HG03045 (cell line): Measurements from ENCODE around the gene DCLRE1A.

Experiments used
- ATAC-seq: cut with Tn5 transposase; IDR thresholded peaks from one replicate; pipeline ENCODE4 v1.9.1; 2021; ENCODE audit warnings: mild to moderate bottlenecking, moderate library complexity; ENCODE audit not compliant: unreplicated experiment

The DCLRE1A gene

DNA sequence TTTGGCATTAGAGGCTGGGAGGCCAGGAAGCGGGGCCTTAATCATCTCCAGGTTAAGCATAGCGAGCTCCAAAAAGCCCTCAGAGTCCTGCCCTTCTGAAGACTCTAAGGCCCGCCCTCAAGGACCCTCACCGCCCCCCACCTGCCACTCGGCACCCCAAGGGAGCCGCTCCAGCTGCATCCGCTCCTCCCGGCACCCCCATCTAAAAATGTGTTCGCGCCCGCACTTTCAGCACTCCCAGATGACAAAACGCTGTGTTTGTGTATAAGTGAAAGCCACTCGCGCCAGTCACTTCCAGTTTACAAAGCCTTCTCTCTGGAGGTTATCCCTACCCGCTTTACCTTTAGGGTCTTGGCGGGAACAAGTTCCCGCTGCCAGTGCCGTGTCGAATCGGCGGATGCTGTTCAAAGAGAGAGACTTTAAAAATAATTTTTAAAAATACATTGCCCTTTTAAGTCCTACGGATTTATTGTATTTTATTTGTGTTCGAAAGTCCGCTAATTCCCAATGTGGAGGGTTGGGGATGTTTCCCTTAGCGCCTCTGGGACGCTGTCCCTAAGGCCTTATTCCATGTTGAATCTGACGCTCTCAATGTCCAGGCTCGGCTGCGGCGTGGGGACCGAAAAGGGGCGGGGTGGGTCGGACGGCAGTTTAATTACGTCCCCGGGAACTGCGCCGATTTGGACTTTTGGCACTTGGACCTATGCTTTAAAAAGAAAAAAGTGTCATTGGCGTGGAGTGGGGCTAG, at the start of gene DCLRE1A, which contains the start of gene NHLRC2:
DCLRE1A (minus strand) TSS at position 70 of the 748 bp plus-strand sequence. CDS start 900 bp downstream, outside the sequence.
NHLRC2 (plus strand) TSS at position 649 of the 748 bp plus-strand sequence. CDS start 212 bp downstream, outside the sequence.
- peak; percentile 63 for ATAC-seq

GRCh38 chr10:113899952-113900598, 46.2 kb upstream of the DCLRE1A start:
- no peak for ATAC-seq

- ATAC-seq: no peak
Measured at GRCh38 chr10:113897693-113898618, 44.1 kb upstream of the DCLRE1A start.

GRCh38 chr10:113895018-113895417, 41.1 kb upstream of the DCLRE1A start:
- ATAC-seq: no peak

GRCh38 chr10:113894581-113894980, 40.7 kb upstream of the DCLRE1A start:
- no peak for ATAC-seq

- no peak for ATAC-seq
Measured at GRCh38 chr10:113893570-113893969, 39.7 kb upstream of the DCLRE1A start.

GRCh38 chr10:113891476-113891875, 37.6 kb upstream of the DCLRE1A start:
- ATAC-seq: no peak

- no peak for ATAC-seq
Measured at GRCh38 chr10:113890769-113891168, 36.9 kb upstream of the DCLRE1A start.

DNA sequence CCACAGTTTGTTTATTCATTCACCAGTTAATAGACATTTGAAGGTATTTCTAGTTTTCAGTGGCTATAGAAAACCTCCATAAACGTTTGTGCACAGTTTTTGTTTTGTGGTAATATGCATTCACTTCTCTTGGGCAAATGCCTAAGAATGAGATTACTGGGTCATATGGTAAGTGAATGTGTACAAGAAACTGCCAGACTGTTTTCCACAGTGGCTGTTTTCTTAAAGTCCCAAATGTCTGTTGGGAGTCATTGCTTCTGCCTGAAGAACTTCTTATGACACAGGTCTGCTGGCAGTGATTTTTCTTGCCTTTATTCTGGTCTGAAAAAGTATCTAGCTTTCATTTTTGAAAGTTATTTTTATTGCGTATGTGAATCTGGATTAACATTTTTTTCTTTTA, 36.0 kb upstream of the DCLRE1A start:
- ATAC-seq: no peak

GRCh38 chr10:113882240-113882639, 28.4 kb upstream of the DCLRE1A start:
- ATAC-seq: no peak

DNA sequence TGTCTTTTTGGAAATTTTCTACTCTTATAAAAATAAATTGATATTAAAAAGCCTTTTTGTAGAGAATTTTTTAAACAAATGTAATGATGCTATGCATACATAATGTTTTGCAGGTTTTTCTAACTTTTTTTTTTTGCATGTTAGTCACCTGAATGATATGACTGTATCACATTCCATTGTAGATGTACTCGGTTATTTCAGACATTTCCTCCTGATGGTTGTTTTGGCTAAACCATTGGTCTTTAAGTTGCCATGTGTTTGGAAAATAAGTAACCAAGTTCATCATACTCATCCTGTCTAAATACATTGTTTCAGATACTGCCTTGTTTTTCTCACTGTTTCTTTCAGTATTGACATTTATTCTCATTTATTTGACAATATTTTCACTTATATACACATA, 26.4 kb upstream of the DCLRE1A start:
- no peak for ATAC-seq

DNA sequence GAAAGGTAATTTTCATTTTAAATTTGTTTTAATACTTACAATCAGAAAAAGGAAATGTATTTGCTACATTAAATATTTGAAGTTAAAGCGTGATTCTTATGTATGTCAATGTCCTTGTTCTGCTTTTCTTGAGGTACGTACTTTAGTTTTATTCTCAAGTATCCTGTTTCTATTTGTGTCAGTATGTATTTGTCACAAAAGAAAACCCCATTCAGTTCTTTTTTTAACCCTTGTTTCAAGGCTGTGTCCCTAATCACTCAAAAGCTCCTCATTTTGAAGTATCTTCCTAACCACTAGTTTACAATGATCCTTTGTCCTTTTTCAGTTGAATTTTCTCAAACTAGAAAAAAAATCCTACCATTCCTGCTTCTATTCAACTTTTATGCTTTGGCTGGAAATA, 25.8 kb upstream of the DCLRE1A start:
- ATAC-seq: peak; percentile 80

DNA sequence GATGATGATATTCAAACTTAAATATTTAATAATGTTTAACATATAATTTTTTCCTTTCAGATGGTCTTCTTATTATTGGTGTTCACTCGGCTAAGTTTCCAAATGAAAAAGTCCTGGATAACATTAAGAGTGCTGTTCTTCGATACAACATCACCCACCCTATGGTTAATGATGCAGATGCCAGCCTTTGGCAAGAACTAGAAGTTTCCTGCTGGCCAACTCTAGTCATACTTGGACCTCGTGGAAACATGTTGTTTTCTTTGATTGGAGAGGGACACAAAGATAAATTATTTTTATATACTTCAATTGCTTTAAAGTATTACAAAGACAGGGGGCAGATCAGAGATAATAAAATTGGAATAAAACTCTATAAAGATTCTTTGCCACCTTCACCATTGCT, 22.6 kb upstream of the DCLRE1A start:
- ATAC-seq: no peak

GRCh38 chr10:113875212-113875611, 21.3 kb upstream of the DCLRE1A start:
- ATAC-seq: no peak

DNA sequence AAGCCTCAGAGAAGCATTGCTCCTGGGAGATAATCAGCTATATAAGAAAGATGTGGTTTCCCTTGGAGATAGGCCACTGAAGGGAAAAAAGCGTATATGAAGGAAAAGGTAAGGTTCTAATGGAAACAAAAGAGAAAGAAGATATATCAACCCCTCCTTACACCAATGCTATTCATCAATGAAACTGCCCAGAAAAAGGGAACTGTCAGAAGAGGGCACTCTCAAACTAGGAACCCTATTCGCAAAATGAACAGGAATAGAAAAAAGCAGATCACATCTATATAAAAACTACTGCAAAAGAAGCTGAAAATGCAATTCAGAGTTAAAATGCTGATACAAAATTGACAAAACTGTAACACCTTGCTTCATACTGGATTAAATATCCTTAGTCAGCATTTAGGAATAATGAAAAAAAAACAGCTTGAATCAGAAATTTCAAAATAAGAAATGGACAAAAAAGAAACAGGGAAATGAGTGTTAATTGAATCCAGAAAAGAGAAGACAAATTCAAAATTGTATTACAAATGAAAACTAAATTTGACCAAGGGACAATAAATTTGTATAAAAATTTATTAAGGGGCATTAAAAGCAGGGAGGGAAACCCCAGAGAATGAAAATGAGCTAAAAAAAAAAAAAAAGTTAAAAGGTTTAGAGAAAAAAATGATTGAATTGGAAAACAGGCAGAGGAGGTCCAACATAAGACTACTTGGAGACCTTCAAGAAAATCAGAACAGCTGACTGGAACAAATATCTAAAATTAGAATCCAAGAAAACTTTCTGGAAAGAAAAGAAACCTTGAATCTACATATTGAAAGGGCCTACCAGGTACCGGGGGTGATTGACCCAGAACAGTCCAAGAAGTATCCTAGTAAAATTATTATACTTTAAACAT, 18.5 kb upstream of the DCLRE1A start:
- no peak for ATAC-seq

DNA sequence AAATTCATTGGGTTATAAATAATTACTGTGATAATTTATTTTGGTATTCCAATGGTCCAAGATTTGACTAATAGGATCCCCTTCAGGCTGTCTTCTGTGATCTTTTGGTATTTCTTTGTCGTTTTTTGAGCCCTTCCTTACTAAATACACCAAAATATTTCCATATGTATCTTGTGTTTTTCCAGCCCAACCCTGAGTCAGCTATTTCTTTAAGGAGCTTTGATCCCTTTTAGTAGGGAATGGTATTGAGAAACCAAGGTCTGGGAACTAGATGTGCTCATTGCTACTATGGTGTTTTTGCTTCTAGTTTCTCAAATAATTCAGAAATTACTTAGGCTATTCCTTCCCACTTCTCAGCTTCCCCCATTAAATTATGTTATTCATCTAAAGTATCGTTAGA, 15.9 kb upstream of the DCLRE1A start:
- no peak for ATAC-seq

DNA sequence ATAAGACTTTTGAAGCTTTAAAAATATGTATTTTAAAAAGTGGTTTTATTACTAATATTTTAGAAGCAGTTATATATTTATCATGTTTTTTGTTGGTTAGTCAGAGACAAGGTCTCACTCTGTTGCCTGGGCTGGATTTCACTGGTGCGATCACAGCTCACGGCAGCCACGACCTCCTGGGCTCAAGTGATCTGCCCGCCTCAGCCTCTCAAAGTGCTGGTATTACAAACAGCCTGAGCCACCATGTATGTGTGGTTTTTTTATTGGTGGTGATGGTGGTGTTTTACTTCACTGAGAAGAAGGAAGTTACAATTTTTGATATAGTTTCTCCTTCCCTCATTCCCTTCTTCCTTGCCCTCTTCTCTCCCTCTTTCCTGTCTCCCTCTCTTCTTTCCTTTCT, 14.0 kb upstream of the DCLRE1A start:
- no peak for ATAC-seq

DNA sequence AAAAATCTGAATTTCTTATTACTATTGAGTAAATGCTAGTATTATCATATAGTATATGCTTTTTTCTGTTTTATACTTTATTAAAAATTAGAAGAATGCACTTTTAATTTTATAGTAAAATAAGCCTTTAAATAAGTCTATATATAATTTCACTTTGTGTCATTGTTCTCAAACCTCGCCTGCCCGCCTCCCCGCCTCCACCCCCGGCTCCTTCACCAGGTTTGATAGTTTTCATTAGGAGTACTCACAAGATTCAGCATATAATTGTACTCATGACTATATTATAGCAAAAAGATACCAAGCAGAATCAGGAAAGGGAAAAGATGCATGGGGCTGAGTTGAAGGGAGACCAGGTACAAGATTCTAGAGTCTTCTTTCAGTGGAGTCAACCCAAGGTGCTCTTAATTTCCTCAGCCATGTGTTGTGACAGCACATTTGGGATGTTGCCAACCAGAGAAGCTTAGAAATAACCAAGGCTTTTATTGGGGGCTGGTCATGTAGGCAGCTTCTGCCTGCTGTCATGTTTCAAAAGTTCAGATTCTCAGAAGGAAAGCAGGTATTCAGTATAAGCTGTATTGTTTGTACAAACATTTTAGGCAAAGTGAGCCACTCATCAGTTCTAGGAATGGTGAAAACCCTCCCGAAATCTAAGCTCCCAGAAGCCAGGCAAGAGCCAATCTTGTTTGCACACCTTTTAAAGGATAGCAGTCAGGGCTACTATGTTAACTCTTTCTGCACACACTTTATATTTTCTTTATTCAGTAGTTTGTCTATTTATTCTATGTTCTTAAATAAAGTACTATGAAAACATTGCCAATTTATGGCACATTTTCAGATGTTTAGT, 12.9 kb upstream of the DCLRE1A start:
- no peak for ATAC-seq

DNA sequence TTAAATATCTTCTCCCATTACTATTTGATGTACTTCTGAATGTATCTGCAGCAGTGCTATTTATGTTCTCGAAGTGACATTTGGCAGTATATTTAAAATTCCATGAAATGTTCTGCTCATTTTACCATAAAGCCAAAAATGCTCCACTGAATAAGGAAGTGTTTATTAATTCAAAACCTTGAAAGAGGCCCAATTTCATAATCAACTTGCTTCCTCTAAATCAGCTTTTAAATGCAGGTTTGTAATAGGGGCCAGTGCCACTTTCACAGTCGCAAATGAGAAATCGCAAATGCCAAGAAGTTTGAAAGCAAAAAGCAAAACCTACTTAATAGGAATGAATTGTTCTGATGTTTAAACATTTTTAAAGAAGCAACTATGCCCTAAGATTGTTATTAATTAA, 12.0 kb upstream of the DCLRE1A start:
- no peak for ATAC-seq
